ENCODE measurements around the gene SPN. TPM values are rescaled to one million over a fixed set of nuclear protein-coding genes. Genes with fewer than 3 reads are reported as not detected.

SPN gene
- total RNA-seq, 1 experiment from 2014 or later: 0.17 TPM

GRCh38 chr16:29674188-29674587 lies 11.1 kb downstream of the SPN start:
- BruUV-seq (replicated peaks): no TSS peak
- no peaks in the 10 kb centered on the region for H3K9me3 ChIP-seq (ENCODE audit: insufficient read depth, low read depth)
- TF ChIP-seq CTCF (conservative IDR thresholded peaks at IDR 0.05) (no peak), EZH2 (IDR thresholded peaks at IDR 0.05; ENCODE audit: low read depth) (no peak)
- POLR2A ChIA-PET (ENCODE audit: unreplicated experiment): interaction anchor here (0.7 kb wide), 1 partner anchor 17 kb away, joined by 17 read pairs; no protein-coding TSS in a partner anchor
- H3K4me2 ChIP-seq: no peak overlapping the region
- H3K4me1 ChIP-seq (replicated peaks; ENCODE audit: insufficient read depth): no peaks in the 10 kb centered on the region
- no peaks in the 10 kb centered on the region for H3K9me2 ChIP-seq (ENCODE audit: insufficient read depth)
- H3K36me3 ChIP-seq (ENCODE audit: low read depth): no peaks in the 10 kb centered on the region
- H3K27ac ChIP-seq: no peak overlapping the region
- no peak overlapping the region for H2AFZ ChIP-seq
- no peak for DNase-seq
- no peaks in the 10 kb centered on the region for H3K27me3 ChIP-seq (ENCODE audit: insufficient read depth, low read depth)
- intact Hi-C loops (cut with micrococcal nuclease; ENCODE audit: unreplicated experiment): no loop called here
- peaks cover under 1% of the 10 kb centered on the region for H3K79me2 ChIP-seq (ENCODE audit: low read depth)
- peaks cover 3% of the 10 kb centered on the region; the same call in 1 of the 2 replicates for H3F3A ChIP-seq (ENCODE audit: insufficient read depth, low read depth)
- H4K20me1 ChIP-seq (ENCODE audit: insufficient read depth): no peaks in the 10 kb centered on the region
- CTCF ChIA-PET: interaction anchor here (0.7 kb wide), 1 partner anchor 134 kb away, joined by 4 read pairs; no protein-coding TSS in a partner anchor
- no peak overlapping the region for H3K4me3 ChIP-seq

- Histone ChIP-seq H3K36me3 (ENCODE audit: low read depth) (no peaks in the 10 kb centered on the region), H2AFZ (no peak overlapping the region), H3F3A (ENCODE audit: insufficient read depth, low read depth) (peaks cover 10% of the 10 kb centered on the region; the same call in 1 of the 2 replicates), H3K4me3 (no peak overlapping the region), H4K20me1 (ENCODE audit: insufficient read depth) (peaks cover 8% of the 10 kb centered on the region; the same call in 1 of the 2 replicates), H3K4me1 (replicated peaks; ENCODE audit: insufficient read depth) (peaks cover 11% of the 10 kb centered on the region), H3K9me2 (ENCODE audit: insufficient read depth) (no peaks in the 10 kb centered on the region), H3K4me2 (no peak overlapping the region), H3K79me2 (ENCODE audit: low read depth) (peaks cover 17% of the 10 kb centered on the region), H3K27me3 (ENCODE audit: insufficient read depth, low read depth) (no peaks in the 10 kb centered on the region), H3K9me3 (ENCODE audit: insufficient read depth, low read depth) (no peaks in the 10 kb centered on the region), H3K27ac (no peak overlapping the region)
- POLR2A ChIA-PET (ENCODE audit: unreplicated experiment): interaction anchor here (0.6 kb wide), 1 partner anchor 286 kb away, joined by 3 read pairs; the partner anchor contains the start of gene TMEM219
- no peak for TF ChIP-seq EZH2 (IDR thresholded peaks at IDR 0.05; ENCODE audit: low read depth)
- no peak for TF ChIP-seq CTCF (conservative IDR thresholded peaks at IDR 0.05)
- intact Hi-C loops (cut with micrococcal nuclease; ENCODE audit: unreplicated experiment): no loop called here
- no peak for DNase-seq
- BruUV-seq (replicated peaks): no TSS peak
- CTCF ChIA-PET: interaction anchor here (0.7 kb wide), 1 partner anchor 356 kb away, joined by 6 read pairs; no protein-coding TSS in a partner anchor
Observed at GRCh38 chr16:29675811-29676643, 13.0 kb downstream of the SPN start.

GRCh38 chr16:29676989-29677785 lies 14.1 kb downstream of the SPN start:
- H3K36me3 ChIP-seq (ENCODE audit: low read depth): peaks cover 1% of the 10 kb centered on the region; the same call in 1 of the 2 replicates
- peaks cover 11% of the 10 kb centered on the region; the same call in 1 of the 2 replicates for H4K20me1 ChIP-seq (ENCODE audit: insufficient read depth)
- no peak overlapping the region for H2AFZ ChIP-seq
- no peak overlapping the region for H3K4me2 ChIP-seq
- intact Hi-C loops (cut with micrococcal nuclease; ENCODE audit: unreplicated experiment): no loop called here
- no peaks in the 10 kb centered on the region for H3K9me3 ChIP-seq (ENCODE audit: insufficient read depth, low read depth)
- ChIA-PET POLR2A (ENCODE audit: unreplicated experiment) (no interaction called here), CTCF (interaction anchor here (0.7 kb wide), 2 partner anchors 355 to 473 kb away, joined by 6 to 8 read pairs; no protein-coding TSS in a partner anchor)
- H3K27me3 ChIP-seq (ENCODE audit: insufficient read depth, low read depth): no peaks in the 10 kb centered on the region
- BruUV-seq (replicated peaks): no TSS peak
- peaks cover 13% of the 10 kb centered on the region; the same call in 1 of the 2 replicates for H3F3A ChIP-seq (ENCODE audit: insufficient read depth, low read depth)
- DNase-seq: no peak
- H3K9me2 ChIP-seq (ENCODE audit: insufficient read depth): no peaks in the 10 kb centered on the region
- TF ChIP-seq EZH2 (IDR thresholded peaks at IDR 0.05; ENCODE audit: low read depth): no peak
- TF ChIP-seq CTCF (conservative IDR thresholded peaks at IDR 0.05): no peak
- no peak overlapping the region for H3K27ac ChIP-seq
- H3K79me2 ChIP-seq (ENCODE audit: low read depth): peaks cover 29% of the 10 kb centered on the region
- peaks cover 14% of the 10 kb centered on the region for H3K4me1 ChIP-seq (replicated peaks; ENCODE audit: insufficient read depth)
- H3K4me3 ChIP-seq: no peak overlapping the region
